H1 (cell line): ENCODE measurements around the gene RER1. TPM values are rescaled to one million over a fixed set of nuclear protein-coding genes. Genes with fewer than 3 reads are reported as not detected.

Experiments
- EP300 ChIP-seq, 2 experiments: IDR thresholded peaks; 1 replicate in 1 of 2; 2 replicates in 1 of 2; pipeline ENCODE4 v1.6.1; 2011 to 2012; ENCODE audit warnings: low read depth in 2 of 2, low read length in 2 of 2, mild to moderate bottlenecking in 2 of 2, borderline replicate concordance in 1 of 2, inconsistent platforms in 1 of 2, moderate library complexity in 1 of 2
- KDM5A ChIP-seq: fragments of 200-600 bp; IDR thresholded peaks from 2 replicates; pipeline ENCODE4 v1.7.1; 2012; ENCODE audit warnings: mild to moderate bottlenecking, low read length, inconsistent platforms, mixed read lengths
- POLR2A ChIP-seq, 2 experiments: IDR thresholded peaks; 1 replicate in 1 of 2; 2 replicates in 1 of 2; pipeline ENCODE4 v1.6.1; 2011; ENCODE audit warnings: low read depth in 2 of 2, low read length in 2 of 2, mild to moderate bottlenecking in 2 of 2; ENCODE audit errors: control extremely low read depth in 1 of 2
- YY1 ChIP-seq: IDR thresholded peaks from 2 replicates; pipeline ENCODE4 v1.6.1; 2011; ENCODE audit warnings: low read depth, mild to moderate bottlenecking, low read length
- polyA plus RNA-seq, 7 experiments: library from polyadenylated mRNA; depleted of rRNA in 3 of 7; stranded (reverse) in 5 of 7; unstranded in 2 of 7; fragments of >200 nt in 5 of 7; fragments of 200-250 nt in 2 of 7; gene quantifications; 1 replicate in 5 of 7; 2 replicates in 1 of 7; 4 replicates in 1 of 7; pipeline versions ENCODE4 v1.2.1 to v1.2.3, GENCODE V29; 2011 to 2013; ENCODE audit warnings: missing spikeins in 2 of 7, mixed read lengths in 2 of 7
- total RNA-seq: library from RNA; stranded (reverse); fragmentation: NEBNext Ultra II Directional; extraction: Animal tissue kit (Norgen Biotek cat#: 25700); gene quantifications from 2 replicates; pipeline ENCODE4 v1.2.1, GENCODE V29; 2021

Gene RER1
- total and polyA plus RNA-seq, 2 of the 8 experiments (the other 6 are each of a cell fraction or from before 2014, with no cell fraction given), result 102 to 134 TPM

DNA sequence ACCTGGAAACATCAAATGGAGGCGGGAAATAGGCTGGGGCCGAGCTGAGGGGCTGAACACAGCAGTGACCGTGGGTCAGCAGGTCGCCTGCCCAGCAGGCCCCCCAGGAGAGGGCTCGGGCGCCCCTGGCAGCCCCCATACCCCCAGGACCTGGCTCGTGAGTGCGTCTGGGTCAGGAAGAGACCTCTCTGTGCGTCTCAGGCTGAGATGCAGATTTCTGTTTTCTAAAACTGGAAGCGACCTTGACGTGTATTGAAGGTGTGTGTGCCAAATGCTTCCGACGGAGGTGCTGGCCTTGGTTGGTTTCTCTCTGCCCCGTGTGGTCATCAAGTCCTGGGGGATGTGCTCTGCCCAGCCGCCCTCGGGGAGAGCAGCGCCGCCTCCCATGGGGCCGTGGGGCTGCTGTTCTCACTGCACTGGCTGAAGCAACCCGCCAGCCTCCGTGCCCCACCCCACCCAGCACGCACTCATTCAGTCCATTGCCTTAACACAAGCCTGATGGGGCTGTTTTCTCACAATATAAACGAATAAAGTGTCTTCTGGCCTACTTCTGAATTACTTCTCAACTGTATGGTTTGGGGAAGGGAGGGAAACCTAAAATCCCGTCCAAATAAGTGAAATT is 13.4 kb downstream of the RER1 start (continued):
- no peak for TF ChIP-seq POLR2A (IDR thresholded peaks at IDR 0.05; ENCODE audit: control extremely low read depth in 1 of 2, low read depth in 2 of 2, low read length in 2 of 2)
- TF ChIP-seq EP300 (IDR thresholded peaks at IDR 0.05; ENCODE audit: borderline replicate concordance in 1 of 2, low read depth in 2 of 2, low read length in 2 of 2), result no peak
- TF ChIP-seq KDM5A, result no peak
- TF ChIP-seq YY1, result no peak
